SK-MEL-5 (cell line): ENCODE results near the gene ARF6. TPM values are rescaled to one million over a fixed set of nuclear protein-coding genes. Genes with fewer than 3 reads are reported as not detected.
"Not testable (repeated sequence)": the region's sequence is repeated elsewhere in the genome, so short reads cannot be mapped to it uniquely, and the experiment has no call there.

Experiments
- DNase-seq: peaks from one replicate; pipeline ENCODE4 v3.0.0-alpha.2; 2016; ENCODE audit warnings: low read depth, low spot score
- in situ Hi-C: cut with HindIII; loops from 2 replicates; pipeline ENCODE4 v1.10.0; 2016; ENCODE audit warnings: low sequenced_read_pairs, high pct_unique_total_duplicates, low pct_unique_long_range_greater_than_20kb
- total RNA-seq: library from RNA; depleted of rRNA; stranded (reverse); fragments of >200 nt; shearing (Covaris generic); gene quantifications from 2 replicates; pipeline ENCODE4 v1.2.3, GENCODE V29; 2014

Gene ARF6
- total RNA-seq, 1 experiment from 2014 or later, result 39.5 TPM

DNA sequence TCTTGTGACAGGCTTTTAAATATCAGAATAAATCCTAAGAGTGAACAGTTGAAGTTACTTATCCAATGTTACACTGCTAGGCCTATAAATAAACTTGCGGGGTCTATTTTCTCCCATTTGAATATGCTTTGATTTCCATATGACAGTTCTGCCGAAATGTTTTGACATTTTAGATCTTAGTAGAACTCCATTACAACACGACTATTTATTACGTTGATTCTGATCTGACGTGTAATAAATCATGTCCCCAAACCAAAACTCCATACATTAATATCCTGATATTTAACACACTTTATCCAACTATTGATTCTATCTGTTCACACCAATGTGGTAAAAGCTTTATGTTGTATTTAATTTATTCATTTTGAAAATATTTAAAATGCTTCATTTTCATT is 24.2 kb upstream of the ARF6 start:
- DNase-seq, result no peak
- in situ Hi-C loops, result loop anchor here (10.0 kb wide), 1 partner anchor 236 kb away; no protein-coding TSS in a partner anchor

DNA sequence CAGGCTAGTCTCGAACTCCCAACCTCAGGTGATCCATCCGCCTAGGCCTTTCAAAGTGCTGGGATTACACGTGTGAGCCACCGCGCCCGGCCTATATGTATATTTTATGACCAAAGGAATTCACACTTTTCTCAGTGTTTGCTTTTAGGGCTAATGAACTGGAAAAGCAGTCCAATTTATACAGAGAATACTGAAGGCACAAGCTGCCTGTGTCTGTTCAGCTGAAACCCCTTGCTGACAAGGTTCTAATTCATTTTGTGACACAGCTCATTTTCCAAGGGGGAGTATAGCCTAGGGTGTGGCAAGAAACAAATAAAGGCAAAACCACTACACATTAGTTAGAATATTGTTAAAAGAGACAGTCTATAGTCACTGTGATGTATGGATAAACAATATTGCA is 22.0 kb upstream of the ARF6 start:
- in situ Hi-C loops, result no loop called here

DNA sequence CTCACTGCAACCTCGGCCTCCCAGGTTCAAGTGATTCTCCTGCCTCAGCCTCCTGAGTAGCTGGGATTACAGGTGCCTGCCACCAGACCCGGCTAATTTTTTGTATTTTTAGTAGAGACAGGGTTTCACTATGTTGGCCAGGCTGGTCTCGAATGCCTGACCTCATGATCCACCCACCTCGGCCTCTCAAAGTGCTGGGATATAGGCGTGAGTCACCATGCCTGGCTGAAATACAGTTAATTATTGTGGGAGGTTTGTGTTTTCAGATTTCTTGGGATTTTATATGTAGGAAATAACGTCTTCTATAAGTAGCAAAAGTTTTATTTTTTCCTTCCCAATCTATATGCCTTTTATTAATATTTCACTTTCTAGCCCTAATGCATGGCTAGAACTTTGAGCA is 19.3 kb upstream of the ARF6 start:
- DNase-seq, in situ Hi-C loops: not testable (repeated sequence)

More for the DNA sequence above, 22.0 kb upstream of the ARF6 start:
- no peak for DNase-seq

DNA sequence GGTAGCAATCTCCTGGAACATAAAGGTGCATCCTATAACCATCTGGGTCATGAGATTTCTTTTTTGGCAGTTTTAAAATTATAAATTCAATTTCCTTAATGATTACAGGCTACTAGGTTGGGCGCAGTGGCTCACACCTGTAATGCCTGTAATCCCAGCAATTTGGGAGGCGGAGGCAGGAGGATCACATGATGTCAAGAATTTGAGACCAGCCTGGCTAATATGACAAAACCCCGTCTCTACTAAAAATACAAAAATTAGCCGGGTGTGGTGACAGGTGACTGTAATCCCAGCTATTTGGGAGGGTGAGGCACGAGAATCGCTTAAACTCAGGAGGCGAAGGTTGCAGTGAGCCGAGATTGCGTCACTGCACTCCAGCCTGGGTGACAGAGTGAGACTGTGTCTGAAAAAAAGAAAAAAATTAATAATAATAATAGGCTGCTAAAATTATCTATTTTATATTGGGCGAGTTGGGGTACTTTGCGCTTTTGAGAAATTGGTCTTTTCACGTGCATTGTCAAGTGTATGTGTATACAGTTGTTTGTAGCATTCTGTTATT is 17.2 kb upstream of the ARF6 start:
- in situ Hi-C loops, result no loop called here
- no peak for DNase-seq

DNA sequence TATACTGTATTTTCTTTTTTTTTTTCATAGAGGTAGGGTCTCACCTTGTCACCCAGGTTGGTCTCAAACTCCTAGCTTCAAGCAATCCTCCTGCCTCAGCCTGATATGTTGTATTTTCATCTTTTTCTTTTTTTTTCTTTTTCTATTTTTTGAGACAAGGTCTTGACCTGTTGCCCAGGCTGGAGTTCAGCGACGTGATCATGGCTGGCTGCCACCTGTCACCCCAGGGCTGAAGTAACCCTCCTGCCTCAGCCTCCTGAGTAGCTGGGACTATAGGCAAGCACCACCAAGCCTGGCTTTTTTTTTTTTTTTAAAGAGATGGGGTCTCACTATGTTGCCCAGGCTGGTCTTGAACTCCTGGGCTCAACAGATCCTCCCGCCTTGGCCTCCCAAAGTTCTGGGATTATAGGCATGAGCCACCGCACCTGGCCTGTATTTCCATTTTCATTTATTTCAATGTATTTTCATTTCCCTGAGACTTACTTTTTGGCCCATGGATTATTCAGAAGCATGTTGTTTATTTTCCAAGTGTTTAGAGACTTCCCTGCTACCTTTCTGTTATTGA is 16.2 kb upstream of the ARF6 start:
- in situ Hi-C loops, result no loop called here
- no peak for DNase-seq

DNA sequence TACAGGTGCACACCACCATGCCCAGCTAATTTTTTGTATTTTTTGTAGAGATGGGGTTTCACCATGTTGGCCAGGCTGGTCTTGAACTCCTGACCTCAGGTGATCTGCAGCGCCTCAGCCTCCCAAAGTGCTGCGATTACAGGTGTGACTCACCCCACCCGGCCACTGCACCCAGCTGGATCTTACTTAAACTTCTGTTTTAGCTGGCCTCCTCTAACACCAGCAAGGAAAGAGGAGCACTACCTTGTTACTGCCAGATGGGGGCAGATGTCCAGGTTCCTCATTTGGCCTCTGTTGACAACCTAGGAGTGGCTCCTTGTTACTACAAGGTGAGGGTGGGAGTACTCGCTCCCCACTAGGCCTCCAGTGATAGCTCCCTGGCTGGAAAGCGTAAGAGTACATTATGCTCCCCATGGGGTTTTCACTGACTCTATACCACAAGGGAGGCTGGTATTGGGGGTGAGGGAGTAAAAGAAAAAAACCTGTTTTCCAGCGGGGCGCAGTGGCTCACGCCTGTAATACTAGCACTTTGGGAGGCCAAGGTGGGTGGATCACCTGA is 13.2 kb upstream of the ARF6 start:
- in situ Hi-C loops, result no loop called here
- DNase-seq, result peak; percentile 77

DNA sequence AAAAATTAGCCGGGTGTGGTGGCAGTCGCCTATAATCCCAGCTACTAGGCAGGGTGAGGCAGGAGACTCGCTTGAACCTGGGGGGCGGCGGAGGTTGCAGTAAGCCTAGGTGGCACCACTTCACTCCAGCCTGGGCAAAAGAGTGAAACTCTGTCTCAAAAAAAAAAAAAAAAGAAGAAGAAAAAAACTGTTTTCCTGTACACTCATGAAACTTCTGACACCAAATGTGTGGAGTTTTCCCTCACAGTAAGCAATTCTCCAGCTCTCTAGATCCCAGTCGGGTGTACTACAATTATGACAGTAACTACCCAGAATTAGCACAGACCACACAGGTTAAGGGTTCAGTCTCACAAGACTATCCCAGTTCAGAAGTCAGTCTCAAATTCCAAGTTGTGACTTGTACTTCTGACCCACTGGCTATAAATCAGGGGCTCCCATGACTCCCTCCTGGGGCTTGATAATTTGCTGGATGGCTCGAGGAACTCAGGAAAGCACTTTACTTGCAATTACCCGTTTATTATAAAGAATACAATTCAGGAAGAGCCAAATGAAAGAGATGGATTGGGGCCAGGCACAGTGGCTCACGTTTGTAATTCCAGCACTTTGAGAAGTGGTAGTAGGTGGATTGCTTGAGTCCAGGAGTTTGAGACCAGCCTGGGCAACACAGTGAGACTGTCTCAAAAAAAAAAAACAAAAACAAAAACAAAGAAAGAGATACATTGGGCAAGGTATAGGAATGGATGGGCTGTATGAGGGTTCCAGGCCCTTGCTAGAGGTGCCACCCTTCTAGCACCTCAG is 12.4 kb upstream of the ARF6 start:
- in situ Hi-C loops, result no loop called here
- no peak for DNase-seq

DNA sequence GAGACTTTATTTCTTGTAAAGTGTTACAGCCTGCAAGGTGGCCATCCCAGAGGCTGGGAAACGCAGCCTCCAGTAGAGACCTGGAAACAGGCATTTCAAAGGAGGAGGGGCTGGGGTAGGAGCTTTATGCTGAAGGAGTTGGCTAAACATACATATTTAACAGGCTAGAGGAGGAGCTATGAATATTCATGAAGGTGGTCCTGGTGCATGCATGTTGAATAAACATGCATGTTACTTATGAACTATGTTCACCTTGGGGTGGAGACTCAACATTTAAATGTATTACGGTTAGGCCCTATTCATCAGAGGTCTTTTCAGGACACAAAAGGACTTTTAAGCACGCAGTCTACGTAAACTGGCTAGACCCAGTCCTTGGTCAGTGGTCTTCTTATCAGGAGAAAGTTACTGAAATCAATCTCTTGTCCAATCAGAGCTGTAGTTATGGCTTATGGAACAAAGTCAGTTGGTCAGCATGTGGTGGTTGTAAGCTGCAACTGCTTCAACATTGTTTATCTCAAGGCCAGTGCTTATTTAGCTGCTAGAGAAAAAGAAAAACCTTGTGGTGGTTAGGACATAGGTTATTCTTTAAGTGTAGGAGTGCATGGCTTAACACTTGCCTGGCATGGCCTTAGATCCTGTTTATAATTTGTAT is 11.4 kb upstream of the ARF6 start:
- in situ Hi-C loops, result no loop called here
- no peak for DNase-seq

DNA sequence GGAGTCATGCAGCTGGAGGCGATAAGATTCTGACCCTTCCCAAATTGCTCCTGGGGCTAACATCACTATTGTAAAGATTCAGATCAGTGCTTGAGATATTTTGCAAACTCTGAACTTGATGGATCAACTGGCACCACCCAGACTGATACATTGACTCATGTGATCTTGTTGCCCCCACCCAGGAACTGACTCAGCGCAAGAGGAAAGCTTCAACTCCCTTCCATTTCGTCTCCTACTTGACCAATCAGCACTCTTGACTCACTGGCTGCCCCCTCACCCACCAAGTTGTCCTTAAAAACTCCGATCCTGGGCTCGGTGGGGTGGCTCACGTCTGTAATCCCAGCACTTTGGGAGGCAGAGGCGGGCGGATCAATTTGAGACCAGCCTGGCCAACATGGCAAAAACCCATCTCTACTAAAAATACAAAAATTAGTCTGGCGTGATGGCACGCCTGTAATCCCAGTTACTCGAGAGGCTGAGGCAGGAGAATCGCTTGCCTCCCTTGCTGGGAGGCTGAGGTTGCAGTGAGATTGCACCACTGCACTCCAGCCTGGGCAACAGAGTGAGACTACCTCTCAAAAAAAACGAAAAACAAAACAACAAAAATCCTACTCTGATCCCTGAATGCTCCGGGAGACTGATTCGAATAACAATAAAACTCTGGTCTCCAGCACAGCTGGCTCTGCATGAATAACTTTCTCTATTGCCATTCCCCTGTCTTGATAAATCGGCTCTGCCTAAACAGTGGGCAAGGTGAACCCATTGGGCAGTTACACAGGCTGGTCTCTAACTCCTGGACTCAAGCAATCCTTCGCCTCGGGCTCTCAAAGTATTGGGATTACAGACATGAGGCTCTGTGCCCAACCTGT is 9.8 kb upstream of the ARF6 start:
- DNase-seq, result no peak
- in situ Hi-C loops, result no loop called here

DNA sequence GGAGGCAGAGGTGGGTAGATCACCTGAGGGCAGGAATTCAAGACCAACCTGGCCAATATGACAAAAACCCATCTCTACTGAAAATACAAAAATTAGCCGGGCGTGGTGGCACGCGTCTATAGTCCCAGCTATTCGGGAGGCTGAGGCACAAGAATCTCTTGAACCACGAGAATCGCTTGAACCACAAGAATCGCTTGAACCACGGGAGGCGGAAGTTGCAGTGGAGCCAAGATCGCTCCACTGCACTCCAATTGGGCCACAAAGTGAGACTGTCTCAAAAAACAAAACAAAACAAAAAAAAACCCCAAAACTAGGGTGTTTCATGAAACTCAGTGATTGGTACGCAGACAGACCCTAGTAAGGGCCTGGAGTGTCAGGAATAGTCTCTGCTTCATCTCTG is 6.4 kb upstream of the ARF6 start:
- no peak for DNase-seq
- in situ Hi-C loops, result no loop called here

DNA sequence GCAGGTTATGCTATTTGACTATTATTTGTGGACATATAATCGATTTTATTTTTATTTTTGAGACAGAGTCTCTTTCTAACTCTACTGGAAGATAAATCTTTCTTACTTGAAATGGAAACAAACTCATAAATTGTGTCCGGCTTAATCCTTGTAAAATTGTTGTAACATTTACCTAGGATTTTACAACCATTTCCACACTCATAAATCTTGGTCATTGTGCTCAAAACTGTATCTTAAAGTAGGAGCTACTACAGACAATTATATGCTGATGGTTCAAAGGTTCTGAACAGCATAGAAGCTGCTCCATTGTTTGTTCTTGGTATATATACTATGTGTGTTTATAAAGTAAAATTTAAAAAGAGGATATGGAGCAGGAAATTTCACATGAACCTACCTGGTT is 4.6 kb upstream of the ARF6 start:
- DNase-seq, result no peak
- in situ Hi-C loops, result no loop called here

DNA sequence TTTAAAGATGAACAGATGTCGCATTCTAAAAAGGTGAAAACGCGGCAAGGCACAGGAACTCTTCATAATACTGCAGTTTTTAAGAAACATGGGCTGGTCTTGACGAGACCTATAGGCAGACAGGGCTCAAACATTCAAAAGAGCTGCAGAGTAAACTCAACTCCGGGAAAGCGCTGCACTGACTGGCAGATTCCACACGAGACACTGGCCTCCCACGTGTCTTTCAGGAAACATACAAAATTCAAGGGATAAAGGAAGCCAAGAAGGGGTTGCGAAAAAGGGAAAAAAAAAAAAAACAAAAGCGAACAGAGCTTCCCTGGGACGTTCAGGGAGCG is 614 bp upstream of the ARF6 start:
- in situ Hi-C loops, result no loop called here
- DNase-seq, result peak; percentile 88

DNA sequence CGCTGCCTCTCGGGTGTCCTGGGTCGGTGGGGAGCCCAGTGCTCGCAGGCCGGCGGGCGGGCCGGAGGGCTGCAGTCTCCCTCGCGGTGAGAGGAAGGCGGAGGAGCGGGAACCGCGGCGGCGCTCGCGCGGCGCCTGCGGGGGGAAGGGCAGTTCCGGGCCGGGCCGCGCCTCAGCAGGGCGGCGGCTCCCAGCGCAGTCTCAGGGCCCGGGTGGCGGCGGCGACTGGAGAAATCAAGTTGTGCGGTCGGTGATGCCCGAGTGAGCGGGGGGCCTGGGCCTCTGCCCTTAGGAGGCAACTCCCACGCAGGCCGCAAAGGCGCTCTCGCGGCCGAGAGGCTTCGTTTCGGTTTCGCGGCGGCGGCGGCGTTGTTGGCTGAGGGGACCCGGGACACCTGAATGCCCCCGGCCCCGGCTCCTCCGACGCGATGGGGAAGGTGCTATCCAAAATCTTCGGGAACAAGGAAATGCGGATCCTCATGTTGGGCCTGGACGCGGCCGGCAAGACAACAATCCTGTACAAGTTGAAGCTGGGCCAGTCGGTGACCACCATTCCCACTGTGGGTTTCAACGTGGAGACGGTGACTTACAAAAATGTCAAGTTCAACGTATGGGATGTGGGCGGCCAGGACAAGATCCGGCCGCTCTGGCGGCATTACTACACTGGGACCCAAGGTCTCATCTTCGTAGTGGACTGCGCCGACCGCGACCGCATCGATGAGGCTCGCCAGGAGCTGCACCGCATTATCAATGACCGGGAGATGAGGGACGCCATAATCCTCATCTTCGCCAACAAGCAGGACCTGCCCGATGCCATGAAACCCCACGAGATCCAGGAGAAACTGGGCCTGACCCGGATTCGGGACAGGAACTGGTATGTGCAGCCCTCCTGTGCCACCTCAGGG is 679 bp downstream of the ARF6 start:
- in situ Hi-C loops, result no loop called here

DNA sequence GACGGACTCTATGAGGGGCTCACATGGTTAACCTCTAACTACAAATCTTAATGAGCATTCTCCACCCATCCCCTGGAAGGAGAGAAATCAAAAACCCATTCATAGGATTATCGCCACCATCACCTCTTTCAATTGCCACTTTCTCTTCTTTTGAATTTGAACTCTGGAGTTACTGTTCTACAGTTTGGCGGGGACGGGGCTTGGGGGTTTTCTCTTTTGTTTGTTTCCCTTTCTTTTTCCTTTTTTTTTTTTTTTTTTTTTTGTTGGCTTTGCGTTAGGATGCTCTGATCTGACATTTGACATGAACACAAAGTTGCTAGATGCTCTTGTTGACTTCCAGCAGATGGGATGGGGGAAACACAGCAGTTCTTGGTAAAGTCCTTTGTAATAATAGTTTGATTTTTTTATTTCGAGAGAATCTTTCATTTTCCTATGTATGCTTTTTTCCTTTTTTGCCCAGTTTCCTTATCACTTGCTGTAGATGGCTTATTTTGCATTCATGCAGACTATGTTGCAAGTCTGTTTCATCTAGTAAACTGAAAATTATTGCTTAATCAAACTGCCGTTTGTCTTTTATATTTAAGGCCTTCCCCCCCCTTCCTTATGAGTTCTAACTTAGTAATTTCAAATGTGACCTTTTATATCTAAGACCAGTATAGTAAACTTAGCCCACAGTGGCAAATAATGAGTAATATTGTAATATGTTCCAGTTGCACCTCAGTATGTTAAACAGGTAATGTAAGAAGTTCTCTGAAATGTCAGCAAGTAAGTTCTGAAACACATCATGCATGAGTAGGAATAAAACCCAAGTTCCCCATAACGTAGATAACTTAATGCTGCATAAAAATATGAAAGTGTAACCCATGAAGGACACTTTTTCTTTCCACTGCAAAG is 1.6 kb downstream of the ARF6 start:
- in situ Hi-C loops, result not testable (repeated sequence)

More for the DNA sequence above, 679 bp downstream of the ARF6 start:
- peak; percentile 28 for DNase-seq

DNA sequence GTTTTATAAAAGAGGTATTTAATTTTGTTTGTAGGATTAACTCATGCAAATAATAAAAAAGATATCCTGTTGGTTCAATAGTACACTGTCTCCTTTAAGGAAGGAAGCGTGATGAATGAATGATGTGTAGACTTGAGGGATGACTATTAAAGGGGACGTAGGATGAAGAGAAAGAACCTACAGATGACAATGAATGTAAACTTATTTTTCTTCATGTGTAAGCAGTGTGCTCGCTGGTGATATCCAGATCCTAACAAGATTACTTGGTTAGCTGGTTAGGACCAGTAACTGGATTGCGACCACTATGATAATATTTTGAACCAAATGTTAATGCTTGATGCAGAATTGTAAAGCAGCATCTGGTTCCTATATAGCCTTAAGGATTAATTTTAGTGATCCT is 2.6 kb downstream of the ARF6 start:
- in situ Hi-C loops, result no loop called here
- peak; percentile 22 for DNase-seq

More for the DNA sequence above, 1.6 kb downstream of the ARF6 start:
- not testable (repeated sequence) for DNase-seq

DNA sequence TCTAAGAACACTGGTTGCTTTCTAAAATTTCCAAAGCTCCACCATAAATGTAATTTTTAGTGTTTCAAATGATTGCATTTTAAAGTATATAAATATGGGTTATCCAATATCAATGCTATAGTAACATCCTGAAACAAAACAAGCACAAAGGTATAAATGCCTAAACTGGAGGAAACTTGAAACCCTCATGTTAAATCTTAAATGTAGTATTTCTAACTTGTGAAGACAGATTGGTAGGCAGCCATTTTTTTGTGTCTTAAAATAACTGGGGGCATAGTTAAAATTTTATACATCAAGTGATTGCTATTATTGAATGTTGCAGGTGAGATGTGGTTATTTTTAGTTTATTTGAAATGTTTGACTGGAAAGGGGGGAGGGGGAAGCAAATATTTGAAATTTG is 3.4 kb downstream of the ARF6 start:
- in situ Hi-C loops, DNase-seq: not testable (repeated sequence)
